GM18870 (cell line): ENCODE data around the gene LIMS3.
"Not testable (repeated sequence)": the region's sequence is repeated elsewhere in the genome, so short reads cannot be mapped to it uniquely, and the experiment has no call there.

Experiments
- ATAC-seq: cut with Tn5 transposase; IDR thresholded peaks from one replicate; pipeline ENCODE4 v1.9.1; 2021; ENCODE audit warnings: moderate library complexity; ENCODE audit not compliant: unreplicated experiment

The LIMS3 gene

DNA sequence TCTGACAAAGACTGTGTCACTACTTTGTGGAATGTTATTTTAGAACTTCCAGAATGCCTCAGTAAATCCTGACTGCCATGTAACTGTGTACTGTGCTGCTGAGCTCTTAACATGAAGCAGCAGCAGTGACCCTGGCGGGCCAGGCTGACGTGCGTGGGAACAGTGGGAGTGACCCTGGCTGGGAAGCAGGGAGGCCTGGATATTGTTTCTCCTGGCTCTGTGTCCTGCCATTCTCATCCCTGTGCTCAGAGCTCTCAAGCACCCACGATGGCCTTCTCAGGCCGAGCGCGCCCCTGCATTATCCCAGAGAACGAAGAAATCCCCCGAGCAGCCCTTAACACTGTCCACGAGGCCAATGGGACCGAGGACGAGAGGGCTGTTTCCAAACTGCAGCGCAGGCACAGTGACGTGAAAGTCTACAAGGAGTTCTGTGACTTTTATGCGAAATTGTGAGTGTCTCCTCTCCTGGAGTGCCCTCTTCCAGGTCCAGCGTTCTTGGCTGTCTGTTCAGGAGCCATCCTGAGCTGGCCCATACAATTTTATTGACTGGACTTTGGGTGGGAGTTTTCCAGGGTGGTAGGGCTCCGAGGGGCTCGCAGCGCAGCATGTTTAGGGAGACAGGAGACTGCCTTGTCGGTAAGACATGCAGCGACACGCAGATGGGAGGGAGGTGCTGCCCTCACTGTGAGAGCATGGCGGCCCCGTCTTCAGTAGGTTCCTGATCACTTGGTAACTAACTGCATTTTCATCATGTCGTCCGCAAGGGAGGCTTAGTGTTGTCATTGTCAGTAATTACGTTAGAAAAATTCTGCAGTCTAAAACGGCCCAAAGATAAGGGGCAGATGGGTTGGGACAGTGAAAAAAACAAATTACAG, at the start of gene LIMS3:
LIMS3 (plus strand) TSS at position 227 of the 875 bp plus-strand sequence; CDS start at position 268, 41 bp downstream.
- ATAC-seq: not testable (repeated sequence)

DNA sequence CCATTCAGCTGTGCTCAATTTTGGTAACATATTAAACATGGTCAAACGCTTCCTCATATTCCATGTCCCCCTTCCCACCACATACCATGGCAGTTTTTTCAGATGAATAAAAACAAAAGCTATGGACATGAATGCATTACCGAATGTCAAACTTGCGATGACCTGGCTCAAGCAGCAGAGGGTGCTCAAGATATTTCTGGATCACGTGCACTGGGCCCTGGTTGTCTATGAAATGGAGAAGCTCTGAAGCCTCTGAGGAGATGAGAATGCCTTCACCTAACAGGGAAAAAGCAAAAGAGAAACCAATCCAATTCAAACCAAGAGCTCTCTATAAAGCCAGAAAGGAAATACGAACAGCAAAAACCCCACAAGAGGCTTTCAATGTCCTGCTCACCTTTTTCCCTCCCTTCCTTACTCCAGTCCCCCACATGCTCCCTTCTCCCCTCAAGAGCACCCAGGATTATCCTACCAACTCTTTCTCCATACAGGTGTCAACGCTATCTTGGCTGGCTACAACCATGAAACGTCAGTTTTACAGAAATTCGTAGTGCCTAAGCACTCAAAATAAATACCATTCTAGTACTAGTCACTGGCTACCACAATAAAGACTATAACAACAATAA, 27.2 kb upstream of the LIMS3 start:
- ATAC-seq: peak; percentile 80

- ATAC-seq: not testable (repeated sequence)
These were observed 21.9 kb upstream of the LIMS3 start for GRCh38 chr2:109876625-109877024.

GRCh38 chr2:109882112-109882511, 16.4 kb upstream of the LIMS3 start:
- ATAC-seq: not testable (repeated sequence)

GRCh38 chr2:109888414-109888813, 10.1 kb upstream of the LIMS3 start:
- ATAC-seq: not testable (repeated sequence)

GRCh38 chr2:109889909-109890308, 8.6 kb upstream of the LIMS3 start:
- ATAC-seq: not testable (repeated sequence)

DNA sequence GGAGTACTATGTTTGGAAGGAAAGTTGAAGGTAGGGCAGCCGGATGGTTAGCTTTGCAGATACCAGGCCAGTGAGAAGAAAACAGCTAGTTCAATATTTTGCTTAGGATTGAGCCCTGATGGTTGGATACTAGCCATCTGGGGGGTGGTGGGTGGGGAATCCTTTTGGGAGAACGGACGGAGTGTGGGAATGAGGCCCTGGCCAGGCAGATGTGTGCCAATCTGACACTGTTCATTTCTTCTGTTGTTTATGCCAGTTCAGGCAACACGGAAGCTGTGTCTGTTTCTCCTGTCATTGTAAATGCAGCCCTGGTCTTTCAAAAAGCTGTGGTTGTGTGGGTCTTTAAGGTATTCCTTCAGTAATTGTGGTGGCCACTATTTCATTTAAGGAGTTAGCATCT, 7.5 kb upstream of the LIMS3 start:
- ATAC-seq: not testable (repeated sequence)

DNA sequence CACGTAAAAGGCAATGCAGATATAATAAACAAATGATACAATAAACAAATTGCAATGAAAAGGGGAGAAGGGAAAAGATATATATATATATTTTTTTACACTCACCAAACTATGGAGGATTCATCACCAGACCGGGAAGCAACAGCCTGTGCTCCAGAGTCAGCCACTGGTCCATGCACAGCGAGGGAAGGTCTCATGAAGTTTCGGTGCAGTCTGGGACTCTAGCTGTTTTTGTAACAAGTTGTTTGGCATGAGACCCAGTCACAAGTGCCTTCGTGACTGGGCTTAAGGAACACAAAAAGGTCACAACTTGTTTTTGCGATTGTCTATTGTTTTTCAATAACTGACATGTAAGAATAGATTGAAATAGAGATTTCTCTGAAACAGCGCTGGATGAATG, 4.8 kb upstream of the LIMS3 start:
- not testable (repeated sequence) for ATAC-seq

- ATAC-seq: not testable (repeated sequence)
These were observed 4.3 kb upstream of the LIMS3 start for GRCh38 chr2:109894141-109894540.

DNA sequence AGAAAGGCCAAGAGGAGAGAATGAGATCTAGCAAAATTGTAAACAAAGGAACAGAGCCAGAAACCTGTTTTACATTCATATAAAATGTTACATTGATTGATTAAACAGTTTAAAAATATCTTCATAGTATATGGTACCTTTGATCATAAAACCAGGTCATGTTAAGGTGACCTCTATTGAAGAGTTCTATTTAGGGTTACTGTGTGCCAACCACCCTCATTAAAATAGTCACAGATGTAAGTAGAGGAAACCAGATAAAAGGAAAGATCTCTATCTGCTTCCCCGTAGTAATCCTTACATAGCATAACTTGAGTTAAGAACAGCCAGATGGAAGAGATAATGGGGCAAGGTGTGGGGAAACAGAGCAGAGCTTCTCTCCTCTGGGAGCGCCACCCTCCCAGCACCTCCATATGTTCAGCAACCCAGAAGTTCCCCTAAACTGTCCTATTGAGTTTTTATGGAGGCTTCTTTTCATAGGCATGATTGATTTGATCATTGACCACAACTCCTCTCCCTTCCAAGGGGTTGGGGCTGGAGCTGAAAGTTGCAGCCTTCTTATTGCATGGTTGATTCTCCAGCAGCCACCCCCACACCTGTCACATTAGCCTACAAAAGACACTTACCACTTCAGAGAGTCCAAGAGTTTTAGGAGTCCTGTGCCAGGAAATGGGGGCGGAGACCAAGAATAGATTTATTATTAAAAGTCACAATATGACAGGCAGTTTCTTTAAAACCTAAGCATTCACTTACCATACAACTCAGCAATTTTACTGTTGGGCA, 3.2 kb upstream of the LIMS3 start:
- not testable (repeated sequence) for ATAC-seq

DNA sequence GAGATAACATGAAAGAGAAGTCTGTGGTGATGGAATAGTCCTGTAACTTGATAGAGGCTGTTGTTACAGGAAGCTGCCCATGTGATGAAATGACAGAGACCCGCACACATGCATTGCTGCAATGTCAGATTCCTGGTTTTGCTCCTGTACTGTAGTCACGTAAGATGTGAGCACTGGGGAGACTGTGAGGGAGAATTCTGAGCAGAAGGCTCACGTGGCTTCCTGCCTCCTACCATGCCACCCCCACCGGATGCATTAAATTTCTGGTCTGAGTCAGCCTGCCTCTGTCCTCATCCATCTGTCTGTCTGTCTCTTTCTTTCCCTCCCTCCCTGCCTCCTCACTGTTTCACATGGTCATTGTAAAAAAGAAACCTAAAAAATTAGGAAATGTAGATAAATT, 2.3 kb upstream of the LIMS3 start:
- ATAC-seq: peak; percentile 92

DNA sequence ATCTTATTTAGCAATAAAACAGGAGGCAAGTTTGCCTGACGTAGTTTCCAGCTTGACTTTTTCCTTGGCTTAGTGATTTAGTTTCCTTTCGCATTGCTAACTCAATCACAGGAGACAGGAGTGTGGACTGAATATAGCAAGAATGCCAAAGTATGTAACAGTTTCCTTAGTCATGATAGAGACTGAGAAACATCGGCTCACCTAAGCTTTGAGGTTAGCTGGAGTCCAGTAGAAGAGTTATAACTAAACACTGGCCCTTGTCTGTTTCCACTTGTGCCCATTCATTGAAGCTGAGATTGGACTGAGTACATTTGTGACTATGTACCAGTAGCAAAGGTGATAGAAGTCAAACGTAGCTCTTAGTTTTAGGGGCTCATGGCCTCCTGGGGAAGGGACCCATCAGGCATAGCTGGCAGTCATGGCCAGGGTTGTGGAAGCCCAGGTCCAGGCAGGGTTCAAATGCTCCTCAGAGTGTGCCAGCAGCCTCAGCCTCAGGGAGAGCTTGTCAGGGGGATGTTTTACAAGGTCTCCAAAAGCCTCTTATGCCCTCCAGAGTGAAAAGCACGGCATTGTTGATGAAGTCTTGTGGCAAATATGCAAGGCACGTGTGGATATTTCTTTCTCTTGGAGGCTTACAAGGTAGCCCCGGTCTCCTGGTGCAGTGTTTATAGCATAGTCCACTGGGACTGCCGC, 573 bp upstream of the LIMS3 start:
- ATAC-seq: not testable (repeated sequence)

- peak; percentile 61 for ATAC-seq
These were observed 7.3 kb downstream of the LIMS3 start for GRCh38 chr2:109905796-109906195.

DNA sequence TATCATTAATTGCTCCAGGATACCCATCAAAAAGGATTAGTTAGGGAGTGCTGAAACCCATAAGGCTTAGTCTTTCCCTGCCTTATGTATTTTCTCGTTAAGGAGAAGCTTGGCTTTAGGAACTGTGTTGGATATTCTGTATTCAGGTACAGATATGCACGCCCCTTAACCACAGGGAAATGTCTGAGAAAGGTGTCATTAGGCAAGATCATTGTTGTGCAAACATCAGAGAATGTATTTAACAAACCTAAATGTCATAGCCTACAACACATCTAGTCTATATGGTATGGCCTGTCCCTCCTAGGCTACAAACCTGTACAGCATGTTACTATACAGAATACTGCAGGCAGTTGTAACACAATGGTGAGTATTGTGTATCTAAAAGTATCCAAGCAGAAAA, 10.1 kb downstream of the LIMS3 start:
- ATAC-seq: not testable (repeated sequence)

DNA sequence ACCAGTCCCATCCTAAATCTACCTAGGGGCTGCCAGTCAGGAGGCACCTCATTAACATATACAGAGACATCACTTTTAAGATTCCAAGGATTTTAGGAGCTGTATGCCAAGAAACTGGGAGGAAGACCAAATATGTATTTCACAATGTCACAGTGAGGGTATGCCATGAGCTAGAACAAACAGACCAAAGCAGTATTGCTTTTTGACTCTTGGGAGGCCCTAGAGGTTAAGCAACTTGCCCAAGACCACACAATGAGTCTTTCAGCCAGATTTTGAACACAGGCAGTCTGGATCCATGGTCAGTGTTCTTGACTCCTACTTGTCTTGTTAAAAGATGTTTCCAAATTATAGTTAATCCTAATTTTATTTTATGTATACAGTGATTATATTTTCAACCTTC, 12.3 kb downstream of the LIMS3 start:
- ATAC-seq: not testable (repeated sequence)

GRCh38 chr2:109913911-109914310, 15.4 kb downstream of the LIMS3 start:
- not testable (repeated sequence) for ATAC-seq

DNA sequence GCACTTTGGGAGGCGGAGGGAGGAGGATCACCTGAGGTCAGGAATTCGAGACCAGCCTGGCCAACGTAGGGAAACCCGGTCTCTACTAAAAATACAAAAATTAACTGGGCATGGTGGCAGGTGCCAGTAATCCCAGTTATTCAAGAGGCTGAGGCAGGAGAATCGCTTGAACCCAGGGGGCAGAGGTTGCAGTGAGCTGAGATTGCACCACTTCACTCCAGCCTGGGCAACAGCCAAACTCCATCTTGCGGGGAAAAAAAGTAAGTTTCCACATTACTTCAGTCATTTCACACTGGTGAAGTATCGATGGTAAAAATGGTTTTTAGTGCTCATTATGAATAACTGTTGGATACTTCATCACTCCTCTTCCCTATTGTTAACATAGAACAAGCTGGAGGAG, 16.1 kb downstream of the LIMS3 start:
- ATAC-seq: not testable (repeated sequence)

GRCh38 chr2:109915830-109916229, 17.3 kb downstream of the LIMS3 start:
- not testable (repeated sequence) for ATAC-seq

DNA sequence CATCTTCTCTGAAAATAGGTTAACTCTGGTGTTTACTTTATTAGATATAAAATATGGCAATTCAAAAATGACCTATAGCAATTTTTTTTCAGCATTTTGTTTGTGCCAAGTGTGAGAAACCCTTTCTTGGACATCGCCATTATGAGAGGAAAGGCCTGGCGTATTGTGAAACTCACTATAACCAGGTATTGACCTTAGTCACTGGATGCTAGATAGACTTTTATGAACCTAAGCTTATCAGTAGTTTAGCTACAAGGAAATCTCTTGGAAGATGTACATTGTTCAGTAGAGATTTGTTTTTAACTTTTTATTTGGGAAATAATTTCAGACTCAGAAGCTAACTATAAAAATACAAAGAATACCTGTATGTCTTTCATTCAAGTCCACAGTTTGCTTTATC, 21.7 kb downstream of the LIMS3 start:
- not testable (repeated sequence) for ATAC-seq

GRCh38 chr2:109921543-109922384, 23.3 kb downstream of the LIMS3 start:
- not testable (repeated sequence) for ATAC-seq
